Raji (cell line): ENCODE results near the gene UROC1.

Experiments
- POLR2A ChIP-seq: IDR thresholded peaks from 2 replicates; pipeline ENCODE4 v1.6.1; 2011; ENCODE audit warnings: low read depth, low read length, control low read depth; ENCODE audit not compliant: insufficient read depth

UROC1 gene

GRCh38 chr3:126463521-126463920 is 54.1 kb downstream of the UROC1 start:
- no peak for TF ChIP-seq POLR2A

- no peak for TF ChIP-seq POLR2A
Measured at GRCh38 chr3:126461450-126462070, 56.0 kb downstream of the UROC1 start.

- no peak for TF ChIP-seq POLR2A
Measured at GRCh38 chr3:126460381-126460780, 57.2 kb downstream of the UROC1 start.

GRCh38 chr3:126459763-126460127 is 57.8 kb downstream of the UROC1 start:
- TF ChIP-seq POLR2A: no peak

- no peak for TF ChIP-seq POLR2A
Measured at GRCh38 chr3:126459111-126459762, 58.3 kb downstream of the UROC1 start.

GRCh38 chr3:126456766-126457388 is 60.7 kb downstream of the UROC1 start:
- no peak for TF ChIP-seq POLR2A

- TF ChIP-seq POLR2A: no peak
Measured at GRCh38 chr3:126456211-126456610, 61.4 kb downstream of the UROC1 start.

- TF ChIP-seq POLR2A: no peak
Measured at GRCh38 chr3:126454437-126455198, 63.0 kb downstream of the UROC1 start.

- TF ChIP-seq POLR2A: no peak
Measured at GRCh38 chr3:126454025-126454424, 63.5 kb downstream of the UROC1 start.

- TF ChIP-seq POLR2A: no peak
Measured at GRCh38 chr3:126452213-126452612, 65.4 kb downstream of the UROC1 start.

- no peak for TF ChIP-seq POLR2A
Measured at GRCh38 chr3:126451511-126451910, 66.1 kb downstream of the UROC1 start.

- TF ChIP-seq POLR2A: no peak
Measured at GRCh38 chr3:126450744-126451143, 66.8 kb downstream of the UROC1 start.

- TF ChIP-seq POLR2A: no peak
Measured at GRCh38 chr3:126450219-126450618, 67.4 kb downstream of the UROC1 start.

- TF ChIP-seq POLR2A: no peak
Measured at GRCh38 chr3:126449621-126450051, 67.9 kb downstream of the UROC1 start.

GRCh38 chr3:126448893-126449180 is 68.7 kb downstream of the UROC1 start:
- TF ChIP-seq POLR2A: no peak
